GM12878 (cell line): ENCODE measurements around the gene NELL1. TPM values are rescaled to one million over a fixed set of nuclear protein-coding genes. Genes with fewer than 3 reads are reported as not detected.

Experiments used
- ATAC-seq: fragments of 200-7000 bp; cut with Tn5 transposase; 3 replicates; pipeline ENCODE4 v1.9.1; 2020; ENCODE audit warnings: mild to moderate bottlenecking, moderate library complexity
- BruUV-seq: library from RNA; stranded (reverse); fragments of 400-500 nt; replicated peaks from 2 replicates; lab custom pipeline; 2021; lab: Mats Ljungman, UMichigan
- CTCF ChIA-PET: fragments of 300-600 bp; sonication (Branson Sonifier 250); formaldehyde crosslinking; extraction: SDS; loops from one replicate; lab custom pipeline; 2021; ENCODE audit warnings: inconsistent platforms; lab: Yijun Ruan, JAX
- POLR2A ChIA-PET: fragments of 350-600 bp; formaldehyde crosslinking; extraction: SDS; loops from one replicate; lab custom pipeline; 2021; ENCODE audit warnings: inconsistent platforms; lab: Charles Lee
- RAD21 ChIA-PET: fragments of 300-600 bp; sonication (Branson Sonifier 250); formaldehyde crosslinking; loops from one replicate; lab custom pipeline; 2023; ENCODE audit warnings: antibody characterized with exemption; ENCODE audit not compliant: unreplicated experiment; lab: Charles Lee
- SMC1A ChIA-PET: fragments of 300-600 bp; sonication (Branson Sonifier 250); formaldehyde crosslinking; loops from one replicate; lab custom pipeline; 2023; ENCODE audit not compliant: unreplicated experiment, uncharacterized antibody; lab: Charles Lee
- DNase-seq: peaks from one replicate; pipeline ENCODE4 v3.0.0-alpha.2; 2011; ENCODE audit warnings: low read depth, low spot score
- FAIRE-seq: peaks from 3 replicates; lab custom pipeline; 2011; peaks lifted over from hg19 to GRCh38; lab: Jason Lieb, UNC
- H2AFZ ChIP-seq: 2 replicates; pipeline ENCODE4 v1.6.0; 2011; ENCODE audit warnings: low read depth, low read length, control low read depth; ENCODE audit not compliant: control insufficient read depth
- H3K27ac ChIP-seq: 2 replicates; pipeline ENCODE4 v1.5.1; 2011; ENCODE audit warnings: control low read depth; ENCODE audit not compliant: control insufficient read depth, insufficient read depth
- H3K27me3 ChIP-seq, 2 experiments: replicated peaks in 1 of 2; 2 replicates each; pipeline versions ENCODE4 v1.6.0 to v1.6.1; 2011; ENCODE audit warnings: low read length in 1 of 2; ENCODE audit not compliant: control insufficient read depth in 2 of 2, insufficient read depth in 2 of 2
- H3K36me3 ChIP-seq, 2 experiments: 2 replicates each; pipeline ENCODE4 v1.5.1; 2011; ENCODE audit warnings: low read length in 1 of 2; ENCODE audit not compliant: control insufficient read depth in 2 of 2, insufficient read depth in 2 of 2
- H3K4me1 ChIP-seq: 2 replicates; pipeline ENCODE4 v1.6.1; 2011; ENCODE audit warnings: mild to moderate bottlenecking, low read length, moderate library complexity, mixed read lengths; ENCODE audit not compliant: control insufficient read depth, insufficient read depth
- H3K4me2 ChIP-seq: 2 replicates; pipeline ENCODE4 v1.6.0; 2011; ENCODE audit warnings: control low read depth; ENCODE audit not compliant: control insufficient read depth, insufficient read depth
- H3K4me3 ChIP-seq: fragments of 200-600 bp; sonication (generic); 2 replicates; pipeline ENCODE4 v1.5.1; 2016
- H3K79me2 ChIP-seq: 2 replicates; pipeline ENCODE4 v1.6.0; 2011; ENCODE audit warnings: low read length; ENCODE audit not compliant: control insufficient read depth, insufficient read depth
- H3K9ac ChIP-seq: 2 replicates; pipeline ENCODE4 v1.8.0; 2011; ENCODE audit warnings: low read length, control low read depth, mixed read lengths; ENCODE audit not compliant: control insufficient read depth, insufficient read depth
- H3K9me3 ChIP-seq: replicated peaks from 3 replicates; pipeline ENCODE4 v1.5.1; 2011; ENCODE audit warnings: mild to moderate bottlenecking, low read length; ENCODE audit not compliant: control insufficient read depth, insufficient read depth
- H4K20me1 ChIP-seq: 2 replicates; pipeline ENCODE4 v1.6.0; 2011; ENCODE audit not compliant: control insufficient read depth, insufficient read depth
- CEBPB ChIP-seq, 2 experiments: fragments of 150-350 bp in 1 of 2; IDR thresholded peaks; 2 replicates each; pipeline ENCODE4 v1.6.1; 2012 to 2014; ENCODE audit warnings: low read depth in 2 of 2, low read length in 2 of 2, borderline replicate concordance in 1 of 2, inconsistent platforms in 1 of 2
- ETV6 ChIP-seq, 2 experiments: fragments of 450-650 bp in 1 of 2; IDR thresholded peaks in 1 of 2; conservative IDR thresholded peaks in 1 of 2; 2 replicates each; pipeline ENCODE4 v1.6.1; 2014; ENCODE audit warnings: antibody characterized with exemption in 1 of 2, borderline replicate concordance in 1 of 2, low read depth in 1 of 2, mild to moderate bottlenecking in 1 of 2, moderate library complexity in 1 of 2
- IKZF2 ChIP-seq, 2 experiments: fragments of 450-650 bp; IDR thresholded peaks; 2 replicates each; pipeline ENCODE4 v1.6.1; 2017; ENCODE audit warnings: mild to moderate bottlenecking in 2 of 2, moderate library complexity in 2 of 2
- NFXL1 ChIP-seq: fragments of 450-650 bp; IDR thresholded peaks from 2 replicates; pipeline ENCODE4 v1.6.1; 2017; ENCODE audit warnings: antibody characterized with exemption, mild to moderate bottlenecking, borderline replicate concordance
- NFYB ChIP-seq: IDR thresholded peaks from 2 replicates; pipeline ENCODE4 v1.6.1; 2011; ENCODE audit warnings: low read depth, mild to moderate bottlenecking, low read length, improper control_type of control experiment, moderate library complexity; ENCODE audit not compliant: insufficient read depth
- WRNIP1 ChIP-seq: IDR thresholded peaks from 2 replicates; pipeline ENCODE4 v1.6.1; 2011; ENCODE audit warnings: low read depth, low read length, improper control_type of control experiment, borderline replicate concordance
- ZNF274 ChIP-seq: IDR thresholded peaks from one replicate; pipeline ENCODE4 v1.8.0; 2011; ENCODE audit not compliant: insufficient read length, insufficient read depth
- ZNF622 ChIP-seq: fragments of 450-650 bp; IDR thresholded peaks from 2 replicates; pipeline ENCODE4 v1.6.1; 2017; ENCODE audit warnings: mild to moderate bottlenecking, inconsistent platforms
- WGBS: methylation state at CpG from one replicate; pipeline ENCODE4 v1.1.6; 2016; ENCODE audit warnings: low lambda C conversion rate; ENCODE audit not compliant: insufficient replicate concordance, insufficient coverage; ENCODE audit errors: missing lambda C conversion rate; 5-methylcytosine and 5-hydroxymethylcytosine counted together
- in situ Hi-C: fragments of 300-500 bp; cut with MboI; formaldehyde crosslinking; loops from 9 replicates; pipeline ENCODE4 v1.14.3; 2018; ENCODE audit warnings: mixed read lengths
- intact Hi-C: fragments of 100-400 bp; cut with micrococcal nuclease; formaldehyde crosslinking; loops from one replicate; pipeline ENCODE4 v1.14.2; 2022; ENCODE audit not compliant: unreplicated experiment
- polyA plus RNA-seq, 11 experiments: library from polyadenylated mRNA; depleted of rRNA in 4 of 11; unstranded in 6 of 11; stranded (reverse) in 5 of 11; fragments of >200 nt; fragmentation: Nextera tagmentation in 4 of 11; fragmentation: Illumina TruSeq in 1 of 11; extraction: Ambion mirVana in 4 of 11; extraction: Trizol in 1 of 11; gene quantifications; 1 replicate in 1 of 11; 2 replicates in 10 of 11; pipeline versions ENCODE4 v1.2.1 to v1.2.3, GENCODE V29; 2011 to 2016; ENCODE audit warnings: inconsistent platforms in 2 of 11, missing spikeins in 2 of 11, low read depth in 1 of 11
- total RNA-seq, 4 experiments: library from RNA; depleted of rRNA in 3 of 4; stranded (reverse); fragments of >200 nt in 3 of 4; fragmentation: Illumina TruSeq in 1 of 4; extraction: Trizol in 1 of 4; gene quantifications; 2 replicates each; pipeline versions ENCODE4 v1.2.1 to v1.2.3, GENCODE V29; 2013 to 2021
- TF ChIP-seq, protein P1 (sequence below): fragments of 450-650 bp; IDR thresholded peaks from 2 replicates; pipeline ENCODE4 v1.6.1; 2016; ENCODE audit warnings: mild to moderate bottlenecking

NELL1 gene
- total and polyA plus RNA-seq, 10 of the 15 experiments (the other 5 are each of a cell fraction or from before 2014, with no cell fraction given) = 0.02 to 0.12 TPM; not detected in 8

DNA sequence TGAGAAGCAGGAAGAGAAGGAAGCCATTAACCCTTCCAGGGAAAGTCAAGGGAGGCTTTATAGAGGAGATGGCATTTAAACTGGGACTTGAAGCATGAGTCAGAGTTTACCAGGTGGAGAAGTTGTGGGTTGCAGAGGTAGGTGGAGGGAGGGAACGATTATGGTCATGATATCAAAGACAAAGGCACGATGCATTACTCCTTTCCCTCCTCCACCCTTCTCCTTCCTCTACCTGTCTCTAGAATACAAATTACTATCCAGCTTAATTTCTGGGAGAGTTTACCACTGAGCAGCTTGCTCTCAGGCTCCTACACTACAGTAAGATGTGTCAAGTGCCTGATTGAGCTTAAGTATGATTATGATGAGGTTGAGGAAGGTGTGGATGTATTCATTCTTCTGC lies 151.7 kb downstream of the NELL1 start:
- ChIA-PET CTCF (no interaction called here), POLR2A (no interaction called here), RAD21 (no interaction called here), SMC1A (no interaction called here)
- DNase-seq (no peak), ATAC-seq (no peak), FAIRE-seq (no peak)
- H3K4me3 ChIP-seq = no peak overlapping the region
- 21% methylated on average over 2 of the region's 2 CpGs for WGBS
- no peaks in the 10 kb centered on the region for H3K27me3 ChIP-seq
- H3K79me2 ChIP-seq = no peaks in the 10 kb centered on the region
- no peaks in the 10 kb centered on the region for H4K20me1 ChIP-seq
- in situ Hi-C loops = no loop called here
- no peaks in the 10 kb centered on the region for H3K4me1 ChIP-seq
- intact Hi-C loops = no loop called here
- H3K27ac ChIP-seq = no peak overlapping the region
- no peak overlapping the region for H3K9ac ChIP-seq
- H2AFZ ChIP-seq = no peak overlapping the region
- H3K4me2 ChIP-seq = no peak overlapping the region
- no TSS peak for BruUV-seq
- H3K36me3 ChIP-seq = no peaks in the 10 kb centered on the region
- H3K9me3 ChIP-seq = no peaks in the 10 kb centered on the region
- TF ChIP-seq ZNF274 (no peak), CEBPB (IDR thresholded peaks at IDR 0.05; ENCODE audit: borderline replicate concordance in 1 of 2, low read depth in 2 of 2, low read length in 2 of 2) (no peak)
- TF ChIP-seq, all 136 proteins: peak for 0

DNA sequence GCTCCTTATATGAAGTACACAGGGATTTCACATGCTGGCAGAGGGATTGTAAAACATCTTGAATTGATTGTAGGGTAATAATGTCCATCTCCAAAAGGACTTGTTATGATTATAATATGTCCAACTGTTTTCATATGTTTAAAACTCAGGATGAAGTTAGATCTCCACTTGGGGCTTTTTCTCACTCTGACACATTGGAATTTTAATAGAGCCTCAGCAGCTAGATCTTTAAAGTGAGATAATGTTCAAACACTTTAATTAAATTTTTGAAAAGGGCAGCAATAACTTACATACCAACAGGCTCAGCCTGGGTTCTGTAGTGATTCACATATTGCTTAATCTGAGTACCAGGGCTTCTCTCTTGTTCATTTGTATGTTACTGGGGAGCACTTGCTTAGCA lies 152.1 kb downstream of the NELL1 start:
- CTCF ChIA-PET = no interaction called here
- no peak overlapping the region for H3K4me2 ChIP-seq
- no peaks in the 10 kb centered on the region for H3K79me2 ChIP-seq
- H3K27ac ChIP-seq = no peak overlapping the region
- no peaks in the 10 kb centered on the region for H3K4me1 ChIP-seq
- in situ Hi-C loops (no loop called here), intact Hi-C loops (no loop called here)
- RAD21 ChIA-PET = no interaction called here
- no TSS peak for BruUV-seq
- H3K9me3 ChIP-seq = no peaks in the 10 kb centered on the region
- ATAC-seq (no peak), FAIRE-seq (no peak), DNase-seq (no peak)
- no peaks in the 10 kb centered on the region for H3K36me3 ChIP-seq
- no peak overlapping the region for H2AFZ ChIP-seq
- no peaks in the 10 kb centered on the region for H3K27me3 ChIP-seq
- SMC1A ChIA-PET = no interaction called here
- POLR2A ChIA-PET = no interaction called here
- TF ChIP-seq NFYB = no peak
- TF ChIP-seq NFXL1 = no peak
- no peak for TF ChIP-seq ETV6 (conservative IDR thresholded peaks at IDR 0.05 in 1 of 2, IDR thresholded peaks at IDR 0.05 in 1 of 2; ENCODE audit: borderline replicate concordance in 1 of 2, low read depth in 1 of 2)
- TF ChIP-seq IKZF2 (IDR thresholded peaks at IDR 0.05) = no peak
- TF ChIP-seq WRNIP1 = no peak
- TF ChIP-seq ZNF622 = no peak
- TF ChIP-seq, protein P1, sequence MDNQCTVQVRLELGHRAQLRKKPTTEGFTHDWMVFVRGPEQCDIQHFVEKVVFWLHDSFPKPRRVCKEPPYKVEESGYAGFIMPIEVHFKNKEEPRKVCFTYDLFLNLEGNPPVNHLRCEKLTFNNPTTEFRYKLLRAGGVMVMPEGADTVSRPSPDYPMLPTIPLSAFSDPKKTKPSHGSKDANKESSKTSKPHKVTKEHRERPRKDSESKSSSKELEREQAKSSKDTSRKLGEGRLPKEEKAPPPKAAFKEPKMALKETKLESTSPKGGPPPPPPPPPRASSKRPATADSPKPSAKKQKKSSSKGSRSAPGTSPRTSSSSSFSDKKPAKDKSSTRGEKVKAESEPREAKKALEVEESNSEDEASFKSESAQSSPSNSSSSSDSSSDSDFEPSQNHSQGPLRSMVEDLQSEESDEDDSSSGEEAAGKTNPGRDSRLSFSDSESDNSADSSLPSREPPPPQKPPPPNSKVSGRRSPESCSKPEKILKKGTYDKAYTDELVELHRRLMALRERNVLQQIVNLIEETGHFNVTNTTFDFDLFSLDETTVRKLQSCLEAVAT = no peak
- H3K4me3 ChIP-seq = no peak overlapping the region
- no peaks in the 10 kb centered on the region for H4K20me1 ChIP-seq
- no peak overlapping the region for H3K9ac ChIP-seq
